ENCODE measurements around the gene RNF149.

Gene RNF149

DNA sequence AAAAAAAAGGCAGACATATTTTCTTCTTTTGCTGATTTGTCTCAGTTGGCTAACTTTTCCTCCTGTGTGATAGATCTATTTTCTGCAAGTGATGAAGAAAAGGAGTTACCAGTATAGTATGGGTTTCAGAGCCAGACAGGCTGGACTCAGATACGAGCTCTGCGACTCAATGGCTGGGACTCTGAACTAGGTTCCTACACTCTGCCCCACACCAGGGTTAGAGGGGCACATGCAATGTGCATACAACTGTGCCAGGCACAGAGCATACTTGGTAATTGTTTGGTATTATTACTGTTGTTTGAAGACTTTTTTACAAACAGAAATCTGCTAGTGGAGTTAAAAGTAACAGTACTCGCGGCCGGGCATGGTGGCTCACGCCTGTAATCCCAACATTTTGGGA, 21.8 kb downstream of the RNF149 start:
- no peaks in the 10 kb centered on the region for H3K27me3 ChIP-seq (ENCODE audit: insufficient read depth, low read length)
- no peaks in the 10 kb centered on the region; the same call in 1 of the 2 replicates for H3K79me2 ChIP-seq (ENCODE audit: insufficient read depth, low read length)
- H3K9me3 ChIP-seq (ENCODE audit: low read length): no peaks in the 10 kb centered on the region
- no peaks in the 10 kb centered on the region for H3K9me2 ChIP-seq (ENCODE audit: low read depth, low read length)
- H2AFZ ChIP-seq (ENCODE audit: low read length): no peak overlapping the region
- H3K9ac ChIP-seq (ENCODE audit: low read length): no peak overlapping the region
- H3K36me3 ChIP-seq (ENCODE audit: insufficient read depth, low read length): peaks cover 47% of the 10 kb centered on the region
- no peak overlapping the region for H3K4me3 ChIP-seq (ENCODE audit: low read depth, low read length, poor library complexity, severe bottlenecking)
- no peak overlapping the region for H3K27ac ChIP-seq (ENCODE audit: low read depth, low read length, poor library complexity, severe bottlenecking)
- TF ChIP-seq EZH2 (IDR thresholded peaks at IDR 0.05; ENCODE audit: borderline replicate concordance, low read length): no peak
- TF ChIP-seq, protein P1, sequence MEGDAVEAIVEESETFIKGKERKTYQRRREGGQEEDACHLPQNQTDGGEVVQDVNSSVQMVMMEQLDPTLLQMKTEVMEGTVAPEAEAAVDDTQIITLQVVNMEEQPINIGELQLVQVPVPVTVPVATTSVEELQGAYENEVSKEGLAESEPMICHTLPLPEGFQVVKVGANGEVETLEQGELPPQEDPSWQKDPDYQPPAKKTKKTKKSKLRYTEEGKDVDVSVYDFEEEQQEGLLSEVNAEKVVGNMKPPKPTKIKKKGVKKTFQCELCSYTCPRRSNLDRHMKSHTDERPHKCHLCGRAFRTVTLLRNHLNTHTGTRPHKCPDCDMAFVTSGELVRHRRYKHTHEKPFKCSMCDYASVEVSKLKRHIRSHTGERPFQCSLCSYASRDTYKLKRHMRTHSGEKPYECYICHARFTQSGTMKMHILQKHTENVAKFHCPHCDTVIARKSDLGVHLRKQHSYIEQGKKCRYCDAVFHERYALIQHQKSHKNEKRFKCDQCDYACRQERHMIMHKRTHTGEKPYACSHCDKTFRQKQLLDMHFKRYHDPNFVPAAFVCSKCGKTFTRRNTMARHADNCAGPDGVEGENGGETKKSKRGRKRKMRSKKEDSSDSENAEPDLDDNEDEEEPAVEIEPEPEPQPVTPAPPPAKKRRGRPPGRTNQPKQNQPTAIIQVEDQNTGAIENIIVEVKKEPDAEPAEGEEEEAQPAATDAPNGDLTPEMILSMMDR (IDR thresholded peaks at IDR 0.05; ENCODE audit: low read length): no peak
- H3F3A ChIP-seq (ENCODE audit: insufficient read depth, low read length): no peaks in the 10 kb centered on the region
- no peak overlapping the region for H3K4me2 ChIP-seq (ENCODE audit: low read length)
- no peaks in the 10 kb centered on the region for H3K4me1 ChIP-seq (ENCODE audit: insufficient read depth, low read length, severe bottlenecking)
- H4K20me1 ChIP-seq (ENCODE audit: insufficient read depth, low read length): no peaks in the 10 kb centered on the region

DNA sequence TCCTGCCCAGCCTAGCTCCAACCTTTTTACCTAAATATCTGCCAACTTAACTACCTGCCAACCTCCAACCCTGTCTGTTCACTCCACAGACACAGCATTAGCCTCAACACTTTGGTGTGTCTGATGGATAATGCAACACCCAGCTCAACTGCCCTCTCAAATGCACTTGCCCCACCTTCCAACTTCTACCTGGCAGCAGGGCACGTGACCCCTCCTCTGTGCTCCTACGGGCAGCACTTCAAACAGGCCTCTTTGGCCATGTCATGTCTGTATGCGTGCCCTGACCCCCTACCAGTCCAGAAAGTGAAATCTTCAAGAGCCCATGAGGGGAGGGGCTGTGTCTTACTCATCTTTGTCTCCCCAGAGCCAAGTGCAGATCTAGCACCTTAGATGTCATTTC, 25.5 kb downstream of the RNF149 start:
- H3K4me3 ChIP-seq (ENCODE audit: low read depth, low read length, poor library complexity, severe bottlenecking): no peak overlapping the region
- no peaks in the 10 kb centered on the region for H3F3A ChIP-seq (ENCODE audit: insufficient read depth, low read length)
- H3K9me3 ChIP-seq (ENCODE audit: low read length): no peaks in the 10 kb centered on the region
- no peaks in the 10 kb centered on the region for H4K20me1 ChIP-seq (ENCODE audit: insufficient read depth, low read length)
- no peaks in the 10 kb centered on the region for H3K79me2 ChIP-seq (ENCODE audit: insufficient read depth, low read length)
- no peaks in the 10 kb centered on the region for H3K4me1 ChIP-seq (ENCODE audit: insufficient read depth, low read length, severe bottlenecking)
- peaks cover 68% of the 10 kb centered on the region for H3K36me3 ChIP-seq (ENCODE audit: insufficient read depth, low read length)
- TF ChIP-seq, protein P1 (IDR thresholded peaks at IDR 0.05; ENCODE audit: low read length): no peak
- no peak for TF ChIP-seq EZH2 (IDR thresholded peaks at IDR 0.05; ENCODE audit: borderline replicate concordance, low read length)
- H3K9me2 ChIP-seq (ENCODE audit: low read depth, low read length): no peaks in the 10 kb centered on the region
- no peak overlapping the region for H3K9ac ChIP-seq (ENCODE audit: low read length)
- H2AFZ ChIP-seq (ENCODE audit: low read length): no peak overlapping the region
- H3K27me3 ChIP-seq (ENCODE audit: insufficient read depth, low read length): no peaks in the 10 kb centered on the region
- H3K4me2 ChIP-seq (ENCODE audit: low read length): no peak overlapping the region
- no peak overlapping the region for H3K27ac ChIP-seq (ENCODE audit: low read depth, low read length, poor library complexity, severe bottlenecking)

DNA sequence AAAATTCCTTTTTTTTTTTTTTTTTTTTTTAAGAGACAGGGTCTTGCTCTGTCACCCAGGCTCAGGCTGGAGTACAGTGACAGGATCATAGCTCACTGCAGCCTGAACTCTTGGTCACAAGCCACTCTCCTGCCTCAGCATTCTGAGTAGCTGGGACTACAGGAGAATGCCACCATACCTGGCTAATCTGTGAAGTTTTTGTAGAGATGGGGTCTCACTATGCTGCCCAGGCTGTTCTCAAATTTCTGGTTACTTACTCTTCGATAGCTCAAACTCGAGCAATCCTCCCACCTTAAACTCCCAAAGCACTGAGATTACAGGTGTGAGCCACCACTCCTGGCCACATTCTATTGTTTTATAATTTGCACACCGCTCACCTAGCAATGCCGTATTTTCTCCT, 27.0 kb downstream of the RNF149 start:
- no peaks in the 10 kb centered on the region for H3K27me3 ChIP-seq (ENCODE audit: insufficient read depth, low read length)
- H3K9ac ChIP-seq (ENCODE audit: low read length): no peak overlapping the region
- no peaks in the 10 kb centered on the region for H3F3A ChIP-seq (ENCODE audit: insufficient read depth, low read length)
- no peaks in the 10 kb centered on the region for H4K20me1 ChIP-seq (ENCODE audit: insufficient read depth, low read length)
- H3K9me2 ChIP-seq (ENCODE audit: low read depth, low read length): no peaks in the 10 kb centered on the region
- H3K27ac ChIP-seq (ENCODE audit: low read depth, low read length, poor library complexity, severe bottlenecking): no peak overlapping the region
- no peaks in the 10 kb centered on the region for H3K4me1 ChIP-seq (ENCODE audit: insufficient read depth, low read length, severe bottlenecking)
- no peaks in the 10 kb centered on the region for H3K79me2 ChIP-seq (ENCODE audit: insufficient read depth, low read length)
- no peaks in the 10 kb centered on the region for H3K9me3 ChIP-seq (ENCODE audit: low read length)
- TF ChIP-seq, protein P1 (IDR thresholded peaks at IDR 0.05; ENCODE audit: low read length): no peak
- no peak for TF ChIP-seq EZH2 (IDR thresholded peaks at IDR 0.05; ENCODE audit: borderline replicate concordance, low read length)
- peaks cover 61% of the 10 kb centered on the region for H3K36me3 ChIP-seq (ENCODE audit: insufficient read depth, low read length)
- no peak overlapping the region for H3K4me3 ChIP-seq (ENCODE audit: low read depth, low read length, poor library complexity, severe bottlenecking)
- no peak overlapping the region for H3K4me2 ChIP-seq (ENCODE audit: low read length)
- no peak overlapping the region for H2AFZ ChIP-seq (ENCODE audit: low read length)
